NOMO-1 treated with DMSO at 0.1 percent for 48 hours (cell line): ENCODE results near the gene CBFB.
A peak's percentile ranks its signal among the peaks of the same experiment; 100 is the strongest.
"Not testable (repeated sequence)": the region's sequence is repeated elsewhere in the genome, so short reads cannot be mapped to it uniquely, and the experiment has no call there.

Experiments
- DNase-seq: peaks from one replicate; lab custom pipeline; 2025; ENCODE audit not compliant: unreplicated experiment; lab: John Stamatoyannopoulos, UW

CBFB gene

GRCh38 chr16:67028696-67029253 lies at the start of gene CBFB:
Gene CBFB, plus strand, starts transcription at chr16:67029149. Its CDS starts 259 bp downstream, at chr16:67029408.
- peak; percentile 86 for DNase-seq

GRCh38 chr16:66983033-66983432 lies 45.9 kb upstream of the CBFB start:
- no peak for DNase-seq

- DNase-seq = no peak
These were observed 44.0 kb upstream of the CBFB start for GRCh38 chr16:66984892-66985311.

GRCh38 chr16:66986559-66986958 lies 42.4 kb upstream of the CBFB start:
- no peak for DNase-seq

GRCh38 chr16:66988197-66988788 lies 40.7 kb upstream of the CBFB start, which contains the start of gene CES4A:
Gene CES4A, plus strand, starts transcription at chr16:66988589. Its CDS starts 184 bp downstream, at chr16:66988773.
- no peak for DNase-seq

- DNase-seq = no peak
These were observed 37.3 kb upstream of the CBFB start for GRCh38 chr16:66991545-66992077.

- DNase-seq = not testable (repeated sequence)
These were observed 35.4 kb upstream of the CBFB start for GRCh38 chr16:66993558-66993957.

- DNase-seq = no peak
These were observed 32.5 kb upstream of the CBFB start for GRCh38 chr16:66996324-66996982.

- no peak for DNase-seq
These were observed 32.0 kb upstream of the CBFB start for GRCh38 chr16:66996983-66997358.

GRCh38 chr16:67000384-67001351 lies 28.3 kb upstream of the CBFB start:
- DNase-seq = no peak

- no peak for DNase-seq
These were observed 27.2 kb upstream of the CBFB start for GRCh38 chr16:67001726-67002125.

GRCh38 chr16:67006930-67007658 lies 21.9 kb upstream of the CBFB start:
- DNase-seq = peak; percentile 65

- no peak for DNase-seq
These were observed 19.8 kb upstream of the CBFB start for GRCh38 chr16:67009158-67009557.

GRCh38 chr16:67011274-67011673 lies 17.7 kb upstream of the CBFB start:
- no peak for DNase-seq

GRCh38 chr16:67013233-67013822 lies 15.6 kb upstream of the CBFB start:
- no peak for DNase-seq

- DNase-seq = peak; percentile 18
These were observed 14.9 kb upstream of the CBFB start for GRCh38 chr16:67013823-67014633.

- no peak for DNase-seq
These were observed 14.2 kb upstream of the CBFB start for GRCh38 chr16:67014634-67015312.

GRCh38 chr16:67015313-67015731 lies 13.6 kb upstream of the CBFB start:
- DNase-seq = no peak

- DNase-seq = no peak
These were observed 12.8 kb upstream of the CBFB start for GRCh38 chr16:67016143-67016542.
